DMS53 treated with DMSO at 0.1 percent for 48 hours (cell line): ENCODE measurements around the gene RAB3C.

Experiments
- DNase-seq: peaks from one replicate; lab custom pipeline; 2025; ENCODE audit not compliant: unreplicated experiment; lab: John Stamatoyannopoulos, UW

The RAB3C gene

DNA sequence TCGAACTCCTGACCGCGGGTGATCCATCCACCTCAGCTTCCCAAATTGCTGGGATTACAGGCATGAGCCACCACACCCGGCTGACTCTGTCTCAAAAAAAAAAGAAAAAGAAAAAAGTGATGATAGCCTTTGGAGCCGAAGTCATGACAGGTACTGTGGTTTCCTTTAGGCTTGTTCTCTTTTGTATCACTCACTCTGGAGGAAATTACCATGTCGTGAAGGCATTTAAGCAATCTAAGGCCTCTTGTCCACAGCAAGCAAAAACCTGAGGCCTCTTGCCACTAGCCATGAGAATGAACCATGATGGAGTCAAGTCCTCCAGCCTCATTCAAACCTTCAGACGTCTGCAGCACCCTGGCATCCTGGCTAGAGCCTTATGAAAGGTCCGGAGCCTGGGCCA is 286.1 kb downstream of the RAB3C start:
- DNase-seq = no peak

DNA sequence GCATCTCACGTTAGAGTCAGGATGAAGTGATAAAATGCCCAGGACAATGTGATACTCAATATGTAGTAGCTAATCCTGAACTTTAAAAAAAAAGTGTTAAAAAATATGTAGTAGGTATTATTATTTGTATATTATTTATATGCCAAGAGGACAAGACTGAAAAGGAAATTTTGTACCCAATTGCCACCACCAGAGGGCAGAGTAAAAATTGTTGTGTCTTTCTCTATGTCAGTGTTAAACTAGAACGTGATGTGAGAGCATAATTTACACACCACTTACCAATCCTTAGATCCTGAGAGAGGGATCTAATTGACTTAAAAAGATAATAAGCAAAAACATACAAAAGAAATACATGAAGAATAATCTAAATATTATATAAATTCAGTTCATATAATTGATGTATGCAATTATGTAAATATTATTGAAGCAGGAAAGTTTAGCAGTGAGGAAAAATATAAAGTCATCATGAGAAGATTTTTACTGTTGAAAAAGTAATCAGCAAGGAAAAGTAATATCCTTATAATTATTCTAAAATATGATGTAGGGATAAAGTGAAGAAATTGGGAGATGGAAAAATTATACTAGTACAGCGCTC is 288.9 kb downstream of the RAB3C start:
- peak; percentile 36 for DNase-seq

DNA sequence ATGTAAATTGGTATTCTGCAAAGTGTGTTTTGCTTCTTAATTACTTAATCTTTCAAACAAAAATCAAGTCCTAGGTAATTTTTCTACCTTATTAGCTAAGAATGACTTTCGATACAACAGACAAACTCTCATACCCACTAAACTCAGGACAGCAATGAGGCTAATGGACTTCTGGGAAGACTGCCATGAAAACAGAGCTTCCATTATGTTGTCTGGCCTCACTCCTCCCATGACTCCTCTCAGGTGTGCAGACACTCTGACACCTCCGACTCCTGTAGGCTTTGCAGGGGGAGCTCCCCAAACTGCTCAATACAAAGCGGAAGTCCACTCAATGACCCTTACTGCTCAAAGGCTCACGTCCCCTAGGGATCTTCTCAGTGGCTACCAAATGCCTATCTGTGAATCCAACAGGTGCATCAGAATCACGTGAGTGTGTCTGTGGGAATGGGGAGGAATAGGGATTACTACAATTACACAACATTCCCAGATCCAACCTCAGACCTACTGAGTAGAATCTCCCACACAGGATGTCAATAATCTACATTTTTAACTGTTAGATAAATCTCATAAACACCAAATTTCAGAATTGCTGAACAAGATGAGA is 289.9 kb downstream of the RAB3C start:
- DNase-seq = no peak

DNA sequence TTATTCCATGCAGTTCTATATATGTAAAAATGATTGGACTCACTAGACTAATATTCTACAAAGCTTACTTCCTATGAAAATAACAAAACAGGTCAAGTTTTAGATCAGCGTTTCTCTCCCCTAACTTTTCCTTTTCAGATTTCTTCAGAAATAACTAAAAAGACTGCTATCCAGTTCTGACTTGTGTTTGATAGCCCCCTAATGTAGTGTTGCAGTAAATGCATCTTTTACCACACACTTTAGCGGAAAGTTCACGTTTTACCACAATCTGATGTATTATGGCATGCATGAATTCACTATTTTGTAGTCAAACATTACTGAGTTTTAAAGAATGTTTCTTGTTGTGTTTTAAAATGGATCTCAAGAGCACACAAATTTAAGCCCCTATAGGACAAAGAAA is 292.7 kb downstream of the RAB3C start:
- DNase-seq = no peak

DNA sequence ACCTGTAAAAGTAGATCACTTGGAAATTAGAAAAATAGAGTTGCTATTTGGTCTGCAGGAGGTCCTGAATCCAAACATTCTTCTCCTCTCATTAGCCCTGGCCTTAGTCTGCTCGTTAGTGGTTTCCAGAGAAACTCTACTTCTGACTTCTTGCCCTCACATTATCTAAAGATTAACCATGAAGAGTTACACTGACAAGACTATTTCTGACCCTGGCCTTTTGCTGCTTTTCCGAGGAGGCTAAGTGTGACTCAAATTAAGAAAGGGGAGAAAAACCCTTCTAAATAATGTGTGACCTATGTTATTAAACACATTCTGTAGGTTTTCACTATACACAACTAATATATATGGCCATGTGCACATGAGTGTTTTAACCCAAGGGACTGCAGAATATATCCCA is 302.4 kb downstream of the RAB3C start:
- DNase-seq = no peak

DNA sequence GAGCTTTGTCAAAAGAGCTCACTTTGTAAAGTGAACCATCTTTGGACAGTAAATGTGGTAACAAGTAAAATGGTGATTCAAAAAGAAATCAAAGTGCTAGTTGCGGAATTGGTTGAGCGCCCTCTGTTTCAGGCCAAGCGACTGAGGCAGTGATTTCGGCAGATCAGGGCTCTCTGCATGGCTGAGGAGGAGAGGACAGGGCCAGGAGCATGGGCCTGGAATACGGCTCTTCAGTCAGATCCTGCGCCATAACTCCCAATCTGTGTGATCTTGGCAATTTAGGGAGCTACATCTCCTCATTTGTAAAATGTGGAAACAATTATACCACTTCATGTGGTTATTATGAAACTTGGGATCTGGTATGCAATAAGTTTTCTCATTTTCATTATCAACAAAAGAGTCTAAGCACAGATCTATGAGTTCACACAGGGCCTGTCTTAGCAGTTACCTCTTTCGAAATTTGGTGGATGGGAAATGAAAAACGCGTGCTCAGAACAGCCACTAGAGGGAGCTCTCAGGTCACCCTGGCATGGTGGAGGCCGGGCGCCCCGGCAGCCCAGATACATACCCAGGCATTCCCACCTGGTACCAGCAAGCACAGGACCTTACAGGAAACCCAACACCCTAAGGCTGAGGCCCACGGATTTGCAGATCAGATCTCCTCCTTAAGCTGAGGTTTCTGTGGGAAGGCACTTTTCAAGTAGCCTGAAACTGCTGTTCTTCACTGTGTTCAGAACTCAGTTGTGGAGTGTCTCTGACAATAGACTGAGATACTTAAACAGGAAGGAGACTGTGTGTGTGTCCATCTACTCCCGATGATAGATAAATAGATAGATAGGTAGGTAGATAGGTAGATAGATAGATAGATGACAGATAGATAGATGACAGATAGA is 303.7 kb downstream of the RAB3C start:
- DNase-seq = peak; percentile 71

DNA sequence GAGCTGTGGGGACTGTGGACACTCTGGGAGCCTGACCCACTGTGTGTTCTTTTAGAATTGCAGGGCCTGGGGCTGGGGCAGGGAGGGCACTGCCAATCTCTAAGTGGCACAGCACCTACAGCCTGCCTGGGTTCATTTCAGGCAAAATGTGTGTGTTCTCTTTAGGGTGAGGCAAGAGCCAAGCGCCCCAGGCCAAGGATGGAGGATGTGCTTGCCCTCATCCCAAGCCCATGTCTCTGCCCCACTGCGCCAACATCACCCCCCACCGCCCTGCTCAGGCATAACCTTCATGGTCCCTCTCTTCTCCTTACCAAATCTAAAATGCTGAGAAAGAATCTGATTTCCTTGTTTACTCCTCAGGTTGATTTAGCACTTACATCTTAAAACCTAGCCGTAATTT is 304.4 kb downstream of the RAB3C start:
- DNase-seq = no peak

DNA sequence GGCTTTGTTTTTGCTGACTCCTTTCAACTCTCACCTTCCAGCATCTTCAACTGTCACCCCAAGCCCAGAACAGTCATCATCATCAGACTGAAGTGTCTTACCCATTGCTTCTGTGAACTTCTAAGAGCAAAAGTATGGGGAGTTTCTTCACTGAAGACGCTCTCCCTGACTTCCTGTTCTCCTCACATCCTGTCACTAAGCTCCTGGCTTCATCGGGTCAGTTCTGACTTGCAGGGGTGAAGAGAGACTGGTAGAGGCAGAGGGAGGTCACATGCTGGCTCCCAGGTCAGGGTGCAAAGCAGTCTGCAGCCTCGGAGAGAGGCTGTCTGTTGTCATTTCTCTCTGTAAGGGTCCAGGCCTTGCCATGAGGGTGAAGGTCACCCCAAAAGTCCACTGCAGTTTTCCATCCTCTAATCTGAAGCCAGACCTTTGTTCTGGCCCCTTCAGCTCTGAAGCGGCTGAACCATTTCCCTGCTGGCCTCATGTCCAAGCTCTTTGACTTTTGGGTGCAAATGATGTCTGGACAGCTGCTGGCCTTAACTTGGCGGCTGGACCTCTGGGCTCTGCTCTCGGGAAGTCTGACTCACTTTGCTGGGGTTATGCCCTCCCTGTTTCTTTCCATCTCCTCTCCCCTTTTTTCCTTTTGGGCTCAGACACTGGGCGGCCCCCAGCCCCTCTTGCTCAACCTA is 305.0 kb downstream of the RAB3C start:
- no peak for DNase-seq

DNA sequence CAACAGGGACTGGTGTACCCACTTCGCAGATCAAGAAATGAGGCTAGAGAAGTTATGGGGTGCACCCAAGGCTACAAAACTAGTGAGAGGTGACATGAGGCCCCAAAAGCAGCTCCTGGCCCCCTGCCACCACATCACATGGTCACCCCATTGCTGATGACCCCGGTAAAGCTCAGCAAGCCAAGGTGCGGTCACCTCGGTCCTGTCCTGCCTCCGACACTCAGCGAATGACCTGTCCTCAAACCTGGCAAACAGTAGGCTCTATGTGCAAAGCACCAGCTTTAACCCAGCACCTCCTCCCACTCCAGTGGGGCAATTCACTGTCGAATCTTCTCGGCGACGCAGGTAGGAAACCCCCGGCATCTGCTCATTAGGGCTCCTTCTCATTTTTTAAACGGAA is 307.4 kb downstream of the RAB3C start:
- DNase-seq = no peak

DNA sequence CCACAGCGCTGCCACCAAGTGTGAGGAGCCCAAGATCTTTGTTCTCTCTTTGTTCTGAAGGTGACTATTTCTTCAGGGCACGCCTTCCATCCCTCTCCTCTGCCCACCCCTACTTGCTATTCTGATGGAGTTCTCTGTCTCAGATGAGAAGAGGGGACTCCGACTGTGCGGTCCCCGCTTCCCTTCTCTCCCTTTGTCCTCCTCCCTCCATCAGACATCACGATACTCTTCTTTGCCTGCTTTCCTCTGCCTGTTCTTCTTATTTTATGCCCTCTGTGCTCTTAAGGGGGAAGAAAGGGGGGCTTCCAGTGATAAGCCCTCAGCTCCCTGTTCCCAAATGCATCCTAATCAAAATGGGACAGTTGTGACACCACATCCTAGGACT is 307.8 kb downstream of the RAB3C start:
- DNase-seq = no peak

DNA sequence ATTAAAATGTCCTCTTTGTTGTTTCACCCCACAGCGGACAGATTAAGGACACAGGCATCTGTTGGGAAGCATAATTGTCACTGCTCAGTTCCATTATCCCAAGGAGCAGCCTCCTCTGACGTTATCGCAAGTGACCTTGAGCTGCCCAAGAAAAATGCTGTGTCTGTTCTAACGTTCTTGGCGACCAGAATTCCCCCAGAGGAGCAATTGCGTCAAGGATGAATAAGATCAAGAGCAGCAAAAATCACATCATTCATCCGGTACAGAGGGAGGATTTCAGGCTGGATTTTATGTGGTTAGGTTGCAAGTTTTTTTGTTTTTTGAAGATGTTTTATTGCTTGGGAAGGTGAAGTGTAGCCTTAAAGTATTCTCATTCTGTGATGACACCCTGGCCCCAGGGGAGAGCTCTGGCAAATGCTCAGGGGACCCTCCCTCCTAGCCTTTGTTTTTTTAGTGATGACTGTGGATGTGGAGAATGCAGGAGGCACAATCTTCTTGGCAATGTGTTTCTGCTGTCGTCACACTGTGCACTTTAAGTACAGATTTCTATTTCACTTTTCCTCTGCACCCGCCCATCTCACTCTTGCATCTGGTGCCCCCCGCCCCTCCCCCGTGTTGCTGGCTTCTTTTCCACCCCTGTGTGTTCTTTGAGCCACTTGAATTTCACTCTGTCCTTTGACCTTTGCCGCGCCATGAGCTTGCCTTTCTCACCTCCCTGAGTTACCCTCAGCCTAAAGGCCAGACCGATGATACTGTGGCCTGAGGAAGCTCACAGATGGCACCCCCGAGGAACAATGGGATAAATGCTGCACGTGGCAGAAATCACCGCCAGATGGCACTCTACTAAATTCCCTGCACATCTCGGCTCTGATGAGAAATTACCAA is 308.5 kb downstream of the RAB3C start:
- peak; percentile 73 for DNase-seq

DNA sequence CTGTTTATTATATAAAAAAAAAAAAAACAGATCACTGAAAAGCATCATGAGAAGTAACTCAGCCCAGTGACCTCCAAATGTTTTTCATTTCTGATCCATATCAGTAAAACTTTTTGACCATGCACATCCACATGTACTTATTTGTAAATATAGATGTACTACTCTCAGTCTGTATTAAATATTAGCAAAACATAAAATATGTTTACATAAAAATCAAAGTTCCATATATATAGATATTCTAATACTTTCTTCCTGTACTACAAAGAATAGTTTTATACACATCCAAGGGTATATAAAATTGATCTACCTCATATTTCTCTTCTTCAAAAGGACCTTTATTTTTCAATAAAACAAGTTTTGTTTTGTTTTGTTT is 309.1 kb downstream of the RAB3C start:
- no peak for DNase-seq

DNA sequence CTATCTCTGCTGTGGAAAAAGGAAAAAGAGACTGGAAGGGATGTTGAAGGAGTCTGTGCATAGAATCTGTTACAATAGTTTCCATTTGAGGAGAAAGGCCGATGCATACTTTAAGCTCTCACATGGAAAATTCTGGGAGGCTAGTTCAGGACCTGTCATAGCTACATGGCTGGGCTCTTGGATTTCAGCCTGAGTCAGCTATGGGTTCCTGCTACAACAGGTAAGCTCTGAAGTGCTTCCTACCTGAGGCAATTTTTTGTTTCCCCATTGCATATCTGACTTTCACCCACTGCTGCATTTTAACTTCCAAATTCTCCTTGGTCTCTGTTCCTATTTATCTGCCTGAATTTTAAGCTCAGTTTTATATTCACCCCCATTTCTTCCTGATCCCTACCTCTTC is 310.7 kb downstream of the RAB3C start:
- DNase-seq = no peak

DNA sequence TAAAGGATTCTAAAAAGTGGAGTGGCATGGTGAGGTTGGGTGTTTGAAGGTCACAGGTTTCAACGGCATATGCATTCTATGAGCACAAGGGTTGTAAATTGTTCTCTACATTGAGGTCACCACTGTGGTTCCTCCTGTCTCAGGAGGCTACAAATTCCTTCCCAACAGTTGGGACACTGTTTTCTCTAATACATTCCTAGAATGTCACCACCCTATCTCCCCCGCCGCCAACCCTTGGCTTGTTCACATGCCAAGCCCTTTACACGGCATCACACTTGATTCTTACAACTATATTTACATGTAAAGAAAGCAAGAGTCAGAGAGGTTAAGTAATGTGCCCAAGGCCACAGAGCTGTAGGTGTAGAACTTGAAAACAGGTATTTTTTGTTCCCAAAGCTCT is 315.1 kb downstream of the RAB3C start:
- DNase-seq = no peak

DNA sequence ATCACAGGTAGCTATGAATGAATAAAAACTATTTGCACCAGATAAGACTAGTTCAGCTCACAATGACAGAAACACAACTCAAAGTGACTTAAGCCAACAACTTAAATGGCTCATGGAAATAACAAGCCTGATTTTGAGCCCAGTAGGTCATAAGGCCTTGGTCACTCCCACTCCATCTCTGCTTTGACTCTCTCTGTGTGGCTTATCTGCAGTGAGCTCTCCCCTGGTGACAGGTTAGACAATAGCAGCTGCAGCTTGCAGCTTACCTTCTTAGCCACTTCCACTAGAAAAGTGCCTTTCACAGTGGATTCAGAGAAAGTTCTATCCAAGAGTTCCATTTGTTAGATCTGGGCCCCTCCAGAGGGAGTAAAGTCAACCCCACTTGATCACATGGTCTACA is 315.7 kb downstream of the RAB3C start:
- no peak for DNase-seq

DNA sequence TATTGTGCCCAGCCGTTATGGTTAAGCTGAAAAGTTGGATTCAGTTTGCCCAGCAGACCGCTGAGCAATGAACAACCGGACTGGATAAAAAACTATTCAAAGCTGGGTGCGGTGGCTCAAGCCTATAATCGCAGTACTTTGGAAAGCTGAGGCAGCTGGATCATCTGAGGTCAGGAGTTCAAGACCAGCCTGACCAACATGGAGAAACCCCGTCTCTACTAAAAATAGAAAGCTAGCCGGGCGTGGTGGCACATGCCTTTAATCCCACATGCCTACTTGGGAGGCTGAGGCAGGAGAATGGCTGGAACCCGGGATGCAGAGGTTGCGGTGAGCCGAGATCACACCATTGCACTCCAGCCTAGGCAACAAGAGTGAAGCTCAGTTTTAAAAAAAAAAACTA is 318.4 kb downstream of the RAB3C start:
- DNase-seq = no peak

DNA sequence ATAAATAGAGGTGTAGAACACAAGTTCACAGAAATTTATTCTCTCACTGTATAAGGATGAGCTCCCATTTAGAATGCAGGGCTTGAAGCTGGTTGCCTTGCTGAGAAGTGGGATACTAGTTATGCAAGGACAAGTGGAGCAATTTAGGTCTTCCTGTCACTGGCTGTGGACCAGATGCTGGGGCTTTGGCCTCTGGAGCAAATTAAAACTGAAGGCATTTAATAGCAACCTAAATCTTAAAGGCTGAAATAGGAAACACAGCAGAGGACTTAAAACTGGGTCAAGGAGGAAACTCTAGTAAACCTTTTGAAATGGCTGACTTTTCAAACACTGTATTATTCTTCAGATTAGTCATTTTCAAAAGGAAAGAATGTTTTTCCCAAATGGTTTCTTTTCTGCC is 319.4 kb downstream of the RAB3C start:
- DNase-seq = no peak

DNA sequence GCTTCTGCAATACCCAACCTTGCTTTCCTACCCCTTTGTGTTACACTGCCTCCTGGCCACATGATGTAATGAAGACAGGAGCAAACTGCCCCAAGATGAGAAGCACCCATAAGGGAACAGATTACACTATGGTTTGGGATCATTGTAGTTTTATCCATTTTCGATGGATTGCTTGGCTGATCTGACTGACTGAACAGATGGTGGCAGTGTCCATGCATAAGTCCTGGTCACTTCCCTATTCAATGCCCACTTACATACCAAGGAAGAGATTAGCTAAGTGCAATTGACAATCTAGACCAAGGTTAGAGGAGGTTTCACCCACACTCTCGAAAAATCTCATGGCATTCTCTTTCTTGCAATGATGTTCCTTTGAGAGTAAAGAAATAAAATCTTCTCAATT is 319.9 kb downstream of the RAB3C start:
- no peak for DNase-seq

DNA sequence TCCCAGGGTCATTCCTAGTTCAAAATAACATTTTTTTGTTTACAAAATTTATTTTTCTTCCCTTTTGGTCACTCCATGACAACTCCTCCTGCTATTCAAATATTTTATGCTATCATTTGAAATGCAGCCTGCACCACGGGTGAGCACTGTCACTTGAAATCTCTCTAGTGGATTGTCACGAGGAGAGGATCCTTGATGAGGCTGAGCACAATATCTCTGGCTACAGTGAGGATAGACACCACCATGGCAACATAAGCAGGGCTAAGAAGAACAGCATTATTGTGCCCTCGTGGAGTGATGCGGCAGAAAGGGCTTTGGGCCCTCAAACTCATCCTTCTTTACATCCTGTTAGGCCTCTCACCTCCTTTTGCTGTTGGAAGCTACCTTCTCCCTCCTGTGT is 321.9 kb downstream of the RAB3C start:
- no peak for DNase-seq

DNA sequence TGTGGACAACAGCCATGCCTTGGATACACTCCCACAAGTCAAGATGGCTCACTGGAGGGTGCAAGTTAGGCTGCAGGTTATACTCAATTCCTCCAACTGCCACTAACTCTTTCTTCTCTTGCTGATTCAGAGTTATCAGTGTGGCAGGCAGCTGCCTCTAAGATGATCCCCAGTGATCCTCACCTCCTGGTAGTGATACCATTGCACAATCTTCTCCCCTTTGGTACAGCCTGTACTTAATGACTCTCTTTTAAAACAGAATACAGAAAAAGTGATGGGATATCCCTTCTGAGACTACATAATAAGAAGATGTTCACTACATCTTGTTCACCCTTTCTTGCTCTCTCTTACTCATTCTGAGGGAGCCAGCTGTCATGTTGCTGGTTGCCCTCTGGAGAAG is 323.1 kb downstream of the RAB3C start:
- DNase-seq = no peak
